ENCODE measurements around the gene TAF3. TPM values are rescaled to one million over a fixed set of nuclear protein-coding genes. Genes with fewer than 3 reads are reported as not detected.

The TAF3 gene
- total RNA-seq, 1 donor from 2014 or later = 9.1 TPM

DNA sequence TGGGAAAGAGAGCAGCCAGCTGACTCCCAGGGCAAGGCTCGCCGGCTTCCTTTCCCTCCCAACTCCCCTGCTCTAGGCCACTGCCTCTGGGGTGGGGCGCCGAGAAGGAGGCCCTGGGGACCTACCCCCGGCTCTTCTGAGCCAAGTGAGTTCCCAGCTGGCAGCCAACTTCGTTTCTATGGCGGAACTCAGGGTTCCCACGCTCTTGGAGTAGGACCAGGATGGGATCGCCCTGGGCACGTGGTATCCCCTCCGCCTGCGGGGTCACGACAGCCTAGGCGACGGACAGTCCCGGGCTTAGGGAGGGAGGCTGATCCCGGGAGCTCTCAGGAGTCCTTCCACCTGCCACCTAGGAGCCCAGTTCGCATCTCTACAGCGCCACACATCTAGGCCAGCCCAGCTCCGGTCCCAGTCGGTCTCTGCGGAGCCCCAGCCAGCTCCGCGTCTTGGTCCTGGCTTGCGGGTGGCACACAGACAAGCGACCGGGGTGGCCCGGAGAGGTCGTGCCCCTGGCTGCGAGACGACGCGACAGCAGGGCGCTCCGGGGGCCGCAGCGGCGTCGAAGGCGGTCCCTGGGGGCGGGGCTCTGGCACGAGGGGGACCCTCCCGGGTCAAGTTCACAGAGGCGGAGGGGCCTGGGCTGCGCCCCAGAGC, 215.6 kb downstream of the TAF3 start:
- Mint-ChIP-seq H3K27ac (ENCODE audit: unreplicated experiment) (no peak overlapping the region), H3K36me3 (ENCODE audit: unreplicated experiment) (no peaks in the 10 kb centered on the region)

DNA sequence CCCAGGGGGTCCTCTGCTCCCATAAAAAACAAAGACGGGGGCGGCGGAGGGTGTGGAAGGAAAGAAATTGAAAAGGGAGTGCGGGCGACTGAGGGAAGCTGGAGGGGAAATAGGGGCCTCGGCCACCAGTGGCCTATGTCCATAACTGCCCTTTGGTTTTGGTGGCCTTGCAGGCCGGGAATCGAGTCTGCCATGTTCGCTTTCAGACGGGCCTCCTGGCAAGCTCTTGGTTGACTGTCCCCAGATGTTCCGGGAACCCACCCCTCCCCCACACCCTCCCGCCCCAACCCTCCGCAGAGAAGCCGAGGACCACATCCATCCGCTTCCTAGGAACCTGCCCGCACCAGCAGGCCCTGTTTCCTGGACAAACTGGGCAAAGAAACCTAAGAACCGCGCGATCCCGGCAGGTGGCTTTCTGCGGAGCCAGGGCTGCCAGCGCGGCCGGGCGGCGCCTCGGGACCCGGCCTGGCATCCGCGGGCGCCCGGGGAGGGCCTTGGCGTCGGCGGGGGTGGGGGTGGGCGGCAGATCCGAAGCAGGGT, 216.2 kb downstream of the TAF3 start:
- TF ChIP-seq, protein P1, sequence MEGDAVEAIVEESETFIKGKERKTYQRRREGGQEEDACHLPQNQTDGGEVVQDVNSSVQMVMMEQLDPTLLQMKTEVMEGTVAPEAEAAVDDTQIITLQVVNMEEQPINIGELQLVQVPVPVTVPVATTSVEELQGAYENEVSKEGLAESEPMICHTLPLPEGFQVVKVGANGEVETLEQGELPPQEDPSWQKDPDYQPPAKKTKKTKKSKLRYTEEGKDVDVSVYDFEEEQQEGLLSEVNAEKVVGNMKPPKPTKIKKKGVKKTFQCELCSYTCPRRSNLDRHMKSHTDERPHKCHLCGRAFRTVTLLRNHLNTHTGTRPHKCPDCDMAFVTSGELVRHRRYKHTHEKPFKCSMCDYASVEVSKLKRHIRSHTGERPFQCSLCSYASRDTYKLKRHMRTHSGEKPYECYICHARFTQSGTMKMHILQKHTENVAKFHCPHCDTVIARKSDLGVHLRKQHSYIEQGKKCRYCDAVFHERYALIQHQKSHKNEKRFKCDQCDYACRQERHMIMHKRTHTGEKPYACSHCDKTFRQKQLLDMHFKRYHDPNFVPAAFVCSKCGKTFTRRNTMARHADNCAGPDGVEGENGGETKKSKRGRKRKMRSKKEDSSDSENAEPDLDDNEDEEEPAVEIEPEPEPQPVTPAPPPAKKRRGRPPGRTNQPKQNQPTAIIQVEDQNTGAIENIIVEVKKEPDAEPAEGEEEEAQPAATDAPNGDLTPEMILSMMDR (IDR thresholded peaks at IDR 0.05) = no peak
- peaks cover 82% of the 10 kb centered on the region for H3K27me3 Mint-ChIP-seq (ENCODE audit: unreplicated experiment)

More for the DNA sequence above, 215.6 kb downstream of the TAF3 start:
- no peak for DNase-seq (ENCODE audit: extremely low spot score, unreplicated experiment)
- H3K4me3 Mint-ChIP-seq (ENCODE audit: unreplicated experiment) = no peak overlapping the region
- H3K27me3 Mint-ChIP-seq (ENCODE audit: unreplicated experiment) = peaks cover 76% of the 10 kb centered on the region
- no peaks in the 10 kb centered on the region for H3K9me3 Mint-ChIP-seq (ENCODE audit: unreplicated experiment)
- peaks cover 11% of the 10 kb centered on the region for H3K4me1 Mint-ChIP-seq (ENCODE audit: unreplicated experiment)
- TF ChIP-seq, protein P1 (IDR thresholded peaks at IDR 0.05) = no peak

DNA sequence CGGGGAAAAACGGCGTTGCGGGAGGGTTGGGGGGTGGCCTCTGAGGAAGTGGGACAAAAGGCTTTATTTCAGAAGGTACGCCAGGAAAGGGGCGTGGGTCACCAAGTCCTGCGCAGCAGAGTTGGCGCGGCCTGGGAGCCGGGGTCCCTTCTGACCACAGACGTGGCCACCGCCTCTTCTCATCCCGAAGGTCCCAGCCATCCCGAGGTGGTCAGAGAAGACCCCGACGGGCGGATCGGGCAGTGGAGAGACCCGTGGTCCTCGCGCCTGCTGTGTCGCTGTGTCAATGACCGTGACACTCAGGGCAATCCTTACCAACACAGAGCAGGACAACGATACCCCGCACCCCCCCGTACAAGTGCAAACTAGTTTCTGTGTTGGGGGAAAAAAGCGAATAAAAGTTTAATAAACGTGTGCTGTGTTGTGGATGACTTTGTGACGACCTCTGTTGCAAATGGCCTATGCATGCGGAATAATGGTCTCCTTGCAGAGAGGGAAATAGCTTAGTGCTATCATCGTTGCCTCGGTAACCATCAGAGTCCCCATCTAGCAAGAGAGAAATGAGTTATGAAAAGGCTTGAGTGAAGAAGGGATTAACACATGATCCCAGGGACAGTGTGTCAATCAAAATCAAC, 216.8 kb downstream of the TAF3 start:
- Mint-ChIP-seq H3K27ac (ENCODE audit: unreplicated experiment) (no peak overlapping the region), H3K36me3 (ENCODE audit: unreplicated experiment) (no peaks in the 10 kb centered on the region), H3K27me3 (ENCODE audit: unreplicated experiment) (peaks cover 83% of the 10 kb centered on the region), H3K4me3 (ENCODE audit: unreplicated experiment) (no peak overlapping the region), H3K9me3 (ENCODE audit: unreplicated experiment) (no peaks in the 10 kb centered on the region), H3K4me1 (ENCODE audit: unreplicated experiment) (peaks cover 11% of the 10 kb centered on the region)
- no peak for DNase-seq (ENCODE audit: extremely low spot score, unreplicated experiment)
- TF ChIP-seq, protein P1 (IDR thresholded peaks at IDR 0.05) = no peak

More for the DNA sequence above, 216.2 kb downstream of the TAF3 start:
- H3K4me3 Mint-ChIP-seq (ENCODE audit: unreplicated experiment) = no peak overlapping the region
- DNase-seq (ENCODE audit: extremely low spot score, unreplicated experiment) = no peak
- H3K4me1 Mint-ChIP-seq (ENCODE audit: unreplicated experiment) = peaks cover 11% of the 10 kb centered on the region
- no peaks in the 10 kb centered on the region for H3K9me3 Mint-ChIP-seq (ENCODE audit: unreplicated experiment)
- H3K36me3 Mint-ChIP-seq (ENCODE audit: unreplicated experiment) = no peaks in the 10 kb centered on the region
- H3K27ac Mint-ChIP-seq (ENCODE audit: unreplicated experiment) = no peak overlapping the region

DNA sequence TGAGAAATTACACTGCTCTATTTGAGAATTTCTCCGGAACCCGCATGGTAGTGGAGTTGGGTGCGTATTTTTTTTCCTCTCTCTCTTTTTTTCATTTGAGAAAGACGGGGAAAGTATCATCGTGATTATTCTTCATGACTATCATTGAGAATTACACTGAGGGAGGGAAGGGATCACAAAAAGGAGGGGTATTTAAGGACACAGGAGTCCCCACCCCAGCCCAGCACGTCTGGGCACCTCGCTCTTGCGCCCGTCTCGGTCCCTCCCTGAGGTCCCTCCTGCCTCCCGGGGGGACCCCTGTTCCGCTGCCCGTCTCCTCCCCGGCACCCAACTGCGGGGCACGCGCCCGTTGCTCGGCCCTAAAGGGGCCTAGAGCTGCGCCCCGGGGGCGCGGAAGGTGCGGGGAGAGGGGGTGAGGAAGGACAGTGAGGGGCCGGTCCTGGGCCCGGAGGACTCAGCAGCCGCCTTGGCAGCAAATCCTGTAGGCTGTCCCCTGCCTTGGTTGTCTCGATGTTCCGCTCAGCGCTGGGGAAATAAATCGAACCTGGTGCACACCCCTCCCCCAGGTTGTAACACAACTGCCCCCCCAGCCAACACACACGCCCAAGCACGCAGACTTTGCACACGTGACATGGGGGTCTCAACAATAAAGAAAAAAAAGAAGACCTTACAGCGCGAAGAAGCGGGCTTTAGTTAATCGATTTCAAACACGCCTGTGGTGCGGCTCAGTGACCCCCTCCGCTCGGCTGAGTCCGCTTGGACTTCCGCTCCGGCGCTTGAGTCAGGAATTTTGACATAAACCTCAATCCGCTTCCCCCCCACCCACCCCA, 217.6 kb downstream of the TAF3 start:
- Mint-ChIP-seq H3K27ac (ENCODE audit: unreplicated experiment) (no peak overlapping the region), H3K9me3 (ENCODE audit: unreplicated experiment) (no peaks in the 10 kb centered on the region), H3K4me1 (ENCODE audit: unreplicated experiment) (peaks cover 11% of the 10 kb centered on the region), H3K36me3 (ENCODE audit: unreplicated experiment) (no peaks in the 10 kb centered on the region), H3K4me3 (ENCODE audit: unreplicated experiment) (no peak overlapping the region), H3K27me3 (ENCODE audit: unreplicated experiment) (peaks cover 85% of the 10 kb centered on the region)
- TF ChIP-seq, protein P1 (IDR thresholded peaks at IDR 0.05) = no peak
- no peak for DNase-seq (ENCODE audit: extremely low spot score, unreplicated experiment)

All from osteocyte (in vitro differentiated cells).